NCI-H1694 (cell line): ENCODE data around the gene SOX6.

ENCODE experiments used
- DNase-seq: peaks from one replicate; lab custom pipeline; 2025; lab: John Stamatoyannopoulos, UW

The SOX6 gene

DNA sequence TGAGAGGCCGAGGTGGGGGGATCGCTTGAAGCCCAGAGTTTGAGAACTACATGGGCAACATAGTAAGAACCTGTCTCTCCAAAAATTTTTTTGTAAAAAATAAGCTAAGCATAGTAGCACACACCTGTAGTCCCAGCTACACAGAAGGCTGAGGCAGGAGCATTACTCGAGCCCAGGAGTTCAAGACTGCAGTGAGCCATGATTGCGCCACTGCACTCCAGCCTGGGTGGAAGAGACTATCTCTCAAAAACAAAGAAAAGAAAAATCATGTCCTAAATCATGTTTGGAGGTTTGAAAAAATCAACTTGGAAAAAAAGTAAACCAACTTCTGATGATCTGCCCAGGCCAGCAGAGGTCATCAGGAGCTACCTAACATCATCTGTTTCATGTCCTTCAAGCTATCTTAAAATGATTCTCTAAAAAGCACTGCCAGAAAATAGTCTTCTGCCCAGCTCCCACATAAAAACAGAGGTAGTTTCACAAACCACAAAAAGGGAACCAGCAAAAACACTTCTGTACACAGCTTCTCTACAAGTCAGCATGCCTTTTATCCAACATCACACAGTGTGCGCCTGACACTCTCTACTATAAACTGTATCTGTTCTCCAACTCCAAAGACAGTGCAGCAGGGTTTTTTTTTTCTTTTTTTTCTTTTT lies 165.0 kb downstream of the SOX6 start:
- DNase-seq, result no peak

DNA sequence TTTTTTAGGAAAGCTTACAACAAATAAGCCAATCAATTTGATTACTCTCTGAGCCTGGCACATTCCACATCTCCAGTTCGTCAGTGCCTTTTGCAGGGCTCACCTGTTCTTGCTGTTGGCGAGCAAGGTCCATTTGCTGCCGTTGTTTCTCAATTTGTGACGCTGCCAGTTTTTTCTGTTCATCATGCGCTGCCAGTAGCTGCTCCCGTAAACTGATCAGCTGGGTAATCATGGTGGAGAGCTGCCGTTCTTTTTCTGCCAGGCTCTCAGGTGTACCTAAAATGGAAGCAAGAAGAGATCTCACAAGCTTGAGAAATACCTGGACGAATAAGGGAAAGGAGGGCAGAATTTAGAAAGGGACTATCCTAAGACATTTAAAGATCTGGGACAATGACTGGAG lies 169.7 kb downstream of the SOX6 start:
- DNase-seq, result no peak

DNA sequence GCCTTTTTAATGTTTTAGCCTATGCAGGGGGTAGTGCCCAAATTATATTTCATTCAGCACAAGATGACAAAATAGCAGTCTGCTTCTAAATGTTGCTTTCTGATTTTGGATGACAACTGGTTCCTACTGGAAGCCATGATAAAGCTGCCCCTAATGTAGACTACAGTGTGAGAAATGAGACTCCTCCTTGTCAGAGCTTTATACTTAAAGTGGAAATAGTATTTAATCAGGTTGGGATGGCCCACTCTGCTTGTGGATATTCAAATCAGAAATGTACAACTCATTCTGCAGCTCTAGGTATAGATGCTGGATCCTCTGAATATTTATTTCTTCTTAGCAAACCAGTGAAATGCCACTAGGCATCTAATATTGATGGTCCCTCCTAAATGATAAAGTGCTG lies 171.3 kb downstream of the SOX6 start:
- DNase-seq, result no peak

DNA sequence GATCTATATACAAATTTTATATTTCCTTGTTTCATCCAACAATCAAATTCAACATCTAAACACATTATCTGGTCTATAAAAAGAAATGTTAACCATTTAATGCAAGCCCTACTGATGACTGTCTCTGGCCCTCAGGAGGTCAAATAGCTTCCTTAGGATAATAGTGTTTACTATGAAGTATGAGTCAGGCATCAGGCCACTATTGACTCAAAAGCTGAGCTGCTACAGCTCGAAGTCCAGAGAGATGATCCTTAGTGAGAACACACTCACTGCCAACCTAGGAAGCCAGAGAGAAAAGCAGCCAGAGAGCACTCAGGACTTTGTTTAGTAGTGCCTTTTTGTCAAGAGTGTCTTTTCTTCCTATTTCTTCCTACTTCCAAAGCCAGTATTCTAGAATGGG lies 171.8 kb downstream of the SOX6 start:
- DNase-seq, result no peak

DNA sequence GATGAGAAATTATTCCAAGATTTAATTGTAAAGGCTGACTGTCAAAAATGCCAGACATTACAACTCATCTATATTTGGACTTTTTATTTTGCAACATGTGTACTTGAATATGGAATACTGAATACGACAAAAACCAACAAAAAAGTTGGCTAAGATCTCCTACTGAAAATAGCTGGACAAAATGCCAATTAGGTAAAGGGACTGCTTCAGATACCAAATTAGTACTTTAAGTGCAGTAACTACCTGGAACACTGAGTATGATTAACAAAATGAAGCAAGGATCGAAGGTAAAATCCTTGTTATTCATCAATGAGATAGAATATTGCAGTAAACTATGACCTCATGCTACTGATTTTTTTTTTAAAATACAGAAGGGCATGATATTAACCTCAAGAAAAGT lies 173.8 kb downstream of the SOX6 start:
- no peak for DNase-seq

DNA sequence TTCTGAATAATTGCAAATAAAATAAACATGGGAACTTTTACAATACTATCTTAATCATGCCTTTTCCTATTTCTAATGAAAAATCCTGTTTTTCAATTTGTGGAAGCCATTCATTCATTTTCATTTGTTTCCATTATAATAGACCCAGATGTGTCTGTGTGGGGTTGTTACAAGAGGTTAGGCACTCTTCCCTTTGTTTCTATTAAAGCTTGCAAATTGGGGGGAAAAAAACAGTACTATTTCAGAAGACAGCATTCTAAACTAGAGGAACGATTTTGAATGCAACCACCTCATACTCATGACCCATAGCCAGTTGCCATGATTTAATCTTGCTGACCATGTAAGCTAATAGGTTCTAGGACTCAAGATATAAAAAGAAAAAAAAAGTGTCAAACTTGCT lies 175.5 kb downstream of the SOX6 start:
- no peak for DNase-seq

DNA sequence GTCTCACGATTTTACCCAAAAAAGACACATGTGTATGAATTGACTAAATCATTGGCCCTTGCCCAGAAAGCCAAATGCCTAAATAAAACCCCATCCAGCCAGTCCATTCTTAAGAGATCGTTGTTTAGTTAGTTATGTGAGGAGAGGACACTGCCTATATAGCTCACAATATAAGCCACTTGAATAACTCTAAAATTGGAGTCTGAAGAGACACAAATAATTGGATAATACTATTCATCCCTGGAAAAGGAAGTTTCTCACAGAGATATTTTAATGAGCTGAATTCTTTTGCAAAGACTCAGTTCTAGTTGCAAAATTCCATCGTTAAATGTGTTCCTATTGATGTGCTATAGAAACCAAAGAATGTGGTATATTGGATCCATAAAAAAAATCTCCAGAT lies 176.7 kb downstream of the SOX6 start:
- DNase-seq, result no peak

DNA sequence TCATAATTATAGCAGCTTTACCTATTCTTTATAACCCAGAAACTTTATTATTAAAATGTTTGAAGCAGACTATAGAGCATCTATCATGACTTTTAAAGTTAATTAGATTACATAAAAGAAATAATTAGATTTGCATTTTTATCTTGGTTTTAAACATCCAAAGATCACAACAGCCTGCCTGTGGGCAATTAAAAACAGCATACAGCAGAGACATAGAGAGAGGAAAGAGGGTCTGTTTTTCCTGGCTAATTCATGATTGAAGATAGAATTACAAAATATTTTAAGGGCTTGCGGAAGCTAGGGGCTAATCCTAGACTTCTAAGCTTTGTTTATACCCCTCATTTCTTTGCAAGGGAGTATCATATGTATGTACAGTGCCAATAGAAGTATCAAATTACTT lies 178.1 kb downstream of the SOX6 start:
- no peak for DNase-seq

DNA sequence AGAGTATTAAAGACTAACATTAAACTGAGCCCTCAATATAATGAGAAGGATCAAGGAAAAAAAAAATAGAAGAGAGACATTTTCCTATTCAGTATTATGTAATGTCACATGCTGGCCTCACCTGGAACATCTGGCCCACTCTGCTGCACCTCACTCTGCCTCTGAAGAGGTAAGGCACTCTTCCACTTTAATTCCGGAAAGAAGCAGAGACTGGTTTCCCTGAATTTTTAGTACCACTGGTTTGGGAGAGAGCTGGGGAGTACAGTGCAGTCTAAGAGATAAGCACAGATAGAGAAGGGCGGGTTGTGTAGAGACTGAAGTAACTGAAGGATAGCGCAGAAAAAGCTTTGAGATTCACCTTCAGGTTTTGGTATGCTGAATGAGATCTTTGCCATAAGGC lies 178.7 kb downstream of the SOX6 start:
- no peak for DNase-seq

DNA sequence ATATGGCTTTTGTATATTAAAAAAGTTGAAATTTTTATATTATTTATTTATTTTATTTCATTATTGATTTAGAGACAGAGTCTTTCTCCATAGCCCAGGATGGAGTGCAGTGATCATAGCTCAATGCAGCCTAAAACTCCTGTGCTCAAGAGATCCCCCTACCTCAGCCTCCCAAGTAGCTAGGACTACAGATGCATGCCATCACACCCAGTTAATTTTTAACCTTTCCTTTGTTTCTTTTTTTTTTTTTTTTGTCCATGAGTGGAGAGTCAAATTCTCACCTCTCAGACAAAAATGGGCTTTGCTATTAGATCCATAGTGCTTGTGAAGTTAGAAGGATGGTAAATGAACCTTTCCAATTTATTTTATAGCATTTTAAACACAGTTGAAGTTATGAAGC lies 182.5 kb downstream of the SOX6 start:
- DNase-seq, result no peak

DNA sequence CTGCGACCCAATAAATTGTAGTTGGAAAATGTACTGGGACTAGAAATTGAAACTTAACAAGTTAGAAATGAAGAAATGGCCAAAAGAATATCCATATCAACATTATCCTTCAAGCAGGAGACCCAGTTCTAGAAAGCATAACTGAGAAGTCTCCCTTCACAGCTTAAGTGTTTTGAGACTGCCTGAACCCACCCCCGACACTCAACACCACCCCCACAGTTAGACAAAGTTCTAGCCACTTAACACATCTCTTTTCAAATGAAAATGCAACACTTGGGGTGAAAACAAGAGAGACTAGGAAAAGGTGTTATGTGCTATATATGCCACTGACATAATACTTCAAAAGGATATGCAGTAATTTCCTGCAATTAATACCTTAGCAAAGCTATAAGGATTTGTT lies 184.5 kb downstream of the SOX6 start:
- no peak for DNase-seq

DNA sequence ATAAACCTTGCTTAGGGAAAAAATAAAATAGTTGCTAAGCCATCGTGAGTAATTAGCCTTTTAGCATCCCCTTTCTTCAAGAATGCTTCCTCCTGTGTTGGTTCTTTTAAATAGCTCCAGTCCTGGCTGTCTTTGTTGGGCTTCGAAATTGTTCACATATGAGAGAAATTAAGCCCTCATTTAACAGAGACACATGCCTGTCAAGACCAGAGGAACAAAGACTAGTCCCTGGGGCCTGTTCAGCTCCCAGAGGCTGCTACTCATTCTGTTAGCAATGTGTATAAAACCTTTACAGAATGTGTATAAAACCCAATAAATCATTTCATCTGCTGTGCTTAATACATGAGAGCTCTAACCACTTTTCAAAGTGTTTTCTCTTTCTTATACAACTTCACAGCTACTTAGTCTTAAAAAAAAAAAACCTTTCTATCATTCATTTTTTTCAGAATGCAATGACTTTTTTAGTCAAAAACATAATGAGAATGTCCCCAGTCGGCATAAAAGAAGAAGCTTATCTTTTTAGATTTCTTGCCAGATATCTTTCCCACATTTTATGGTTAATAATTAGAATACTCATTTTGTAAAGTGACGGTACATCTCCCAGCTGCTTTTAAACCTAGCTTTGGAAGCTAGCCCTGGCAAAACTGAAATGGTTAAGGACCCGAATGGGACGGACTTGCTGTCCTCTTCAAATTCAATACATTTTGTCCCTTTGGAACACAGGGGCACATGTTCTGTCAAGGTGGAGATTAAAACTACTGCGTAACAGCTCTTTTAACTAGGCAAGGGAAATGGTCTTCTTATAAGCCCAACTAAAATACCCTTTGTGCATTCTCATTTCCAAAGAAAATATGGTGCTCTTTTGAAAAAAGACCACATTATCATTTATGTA lies 186.1 kb downstream of the SOX6 start:
- no peak for DNase-seq

DNA sequence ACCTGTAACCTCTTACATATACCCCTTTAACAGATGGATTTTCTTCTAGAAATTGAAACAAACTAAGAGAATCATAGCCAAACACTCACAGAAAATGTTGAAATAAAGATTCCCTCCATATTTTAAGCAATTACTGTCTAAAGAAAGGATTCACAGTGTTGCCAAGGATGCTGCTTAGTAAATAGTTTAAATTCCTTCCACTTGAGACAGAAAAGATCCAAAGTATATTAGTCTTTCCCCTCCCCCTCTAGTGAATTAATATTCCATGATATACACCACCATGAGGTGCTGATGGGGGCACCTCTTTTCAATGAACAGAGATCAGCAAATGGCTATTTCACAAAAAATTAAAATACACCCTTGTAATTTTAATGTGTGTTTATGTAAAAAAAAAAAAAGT lies 186.8 kb downstream of the SOX6 start:
- DNase-seq, result no peak

DNA sequence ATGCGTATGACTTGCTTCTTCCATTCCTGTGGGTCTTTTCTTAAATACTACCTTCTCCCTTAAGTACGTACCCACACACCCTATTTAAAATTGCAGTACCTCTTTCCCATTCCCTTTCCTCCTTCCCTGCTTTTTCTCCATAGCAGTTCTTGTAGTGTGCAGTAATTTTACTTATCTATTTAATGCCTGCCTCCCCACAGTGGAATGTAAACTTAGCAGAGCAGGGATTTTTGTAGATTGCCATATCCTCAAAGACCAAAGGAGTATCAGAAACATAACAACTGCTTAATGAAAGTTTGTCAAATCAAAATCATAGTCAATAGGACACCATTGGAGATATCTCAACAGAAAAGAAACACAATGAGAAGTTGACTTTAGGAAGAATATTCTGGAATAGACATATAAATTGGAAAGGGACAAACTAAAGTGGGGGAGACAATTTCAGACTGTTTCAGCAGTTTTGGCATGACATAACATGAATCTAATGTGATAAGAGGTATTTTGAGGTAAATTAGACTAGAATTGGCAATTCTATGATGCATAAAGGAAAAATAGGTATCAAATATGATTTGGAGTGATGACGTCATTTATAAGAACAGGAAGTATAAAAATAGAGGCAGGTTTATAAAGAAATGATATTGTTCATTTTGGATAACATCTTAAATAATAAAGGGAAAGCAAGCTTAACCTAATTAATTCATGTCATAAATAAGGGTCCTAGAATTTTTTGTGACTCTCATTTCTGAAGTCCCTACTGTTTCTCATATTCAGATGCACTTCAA lies 188.4 kb downstream of the SOX6 start:
- no peak for DNase-seq

DNA sequence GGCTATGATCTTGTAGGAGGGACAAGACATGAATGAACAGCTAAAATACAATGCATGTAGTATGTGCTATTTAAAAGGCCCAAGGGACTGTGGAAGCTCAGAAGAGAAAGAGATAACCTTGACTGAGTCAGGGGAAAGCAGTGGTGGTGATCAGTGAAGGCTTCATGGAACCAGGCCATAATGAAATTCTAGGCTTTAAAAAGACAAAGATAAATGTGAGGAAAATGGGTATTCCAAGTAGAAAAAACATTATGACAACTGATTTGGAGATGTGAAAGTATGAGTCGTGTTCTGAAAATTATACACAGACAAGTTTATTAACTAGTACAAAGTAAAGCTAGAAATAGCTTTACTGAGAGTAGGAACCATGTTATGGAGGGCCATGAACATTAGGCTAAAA lies 189.8 kb downstream of the SOX6 start:
- DNase-seq, result no peak

DNA sequence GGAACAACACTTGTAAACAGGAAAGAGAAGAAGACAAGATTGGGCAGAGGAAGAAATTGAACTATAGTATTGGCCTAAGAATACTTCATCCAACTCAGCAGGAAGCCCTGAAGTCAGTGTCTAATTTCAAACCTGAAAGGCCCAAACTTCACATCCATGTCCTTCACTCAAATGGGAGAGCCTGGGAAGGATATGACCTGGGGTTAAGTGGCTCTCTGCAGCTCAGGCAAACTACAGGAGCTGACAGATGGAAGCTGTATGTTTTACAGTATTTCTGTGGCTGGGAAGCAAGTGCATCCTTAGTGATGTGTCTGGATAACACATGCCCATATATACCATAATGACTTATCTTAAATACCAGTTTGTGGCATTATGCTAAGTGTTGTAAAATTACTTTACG lies 196.2 kb downstream of the SOX6 start:
- DNase-seq, result no peak

DNA sequence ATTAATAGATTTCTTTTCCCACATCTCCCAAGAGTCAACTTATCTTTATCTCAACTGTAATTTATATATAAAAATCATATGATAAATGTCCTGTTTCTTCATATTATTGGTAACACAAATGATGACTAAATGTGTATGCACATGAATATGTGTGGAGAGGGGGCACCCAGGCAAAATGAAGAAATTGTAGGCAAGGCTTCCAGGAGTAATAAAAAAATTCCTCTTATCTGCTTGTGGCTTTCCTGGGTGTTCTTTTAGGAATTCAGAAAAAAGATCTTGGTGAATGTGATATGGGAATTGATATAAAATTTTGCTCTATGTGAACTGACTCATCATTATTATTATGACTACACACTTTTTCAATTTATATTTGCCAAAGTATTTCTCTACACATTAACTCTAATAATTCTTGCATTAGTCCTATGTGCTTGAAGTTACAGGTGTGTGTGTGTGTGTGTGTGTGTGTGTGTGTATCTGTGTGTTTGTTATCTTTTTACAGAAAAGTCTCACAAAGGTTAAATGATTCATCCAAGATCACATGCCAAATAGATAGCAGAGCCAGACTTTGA lies 197.8 kb downstream of the SOX6 start:
- no peak for DNase-seq

DNA sequence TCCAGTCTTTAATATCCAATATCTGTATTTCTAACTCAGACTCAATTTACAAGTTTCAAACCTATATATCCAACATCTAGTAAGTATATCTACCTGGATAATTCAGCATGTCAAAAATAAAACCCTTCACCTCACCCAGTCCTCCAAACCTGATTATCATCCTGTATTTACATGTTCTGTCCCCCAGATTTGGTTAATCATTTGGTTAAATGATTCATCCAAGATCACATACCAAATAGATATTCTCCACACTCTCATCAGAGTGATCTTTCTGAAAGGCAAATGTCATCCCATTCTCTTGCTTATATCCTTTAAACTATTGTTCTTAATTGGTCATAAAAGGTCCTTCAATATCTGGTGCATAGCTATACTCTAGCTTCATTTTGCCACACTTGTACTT lies 199.0 kb downstream of the SOX6 start:
- no peak for DNase-seq

DNA sequence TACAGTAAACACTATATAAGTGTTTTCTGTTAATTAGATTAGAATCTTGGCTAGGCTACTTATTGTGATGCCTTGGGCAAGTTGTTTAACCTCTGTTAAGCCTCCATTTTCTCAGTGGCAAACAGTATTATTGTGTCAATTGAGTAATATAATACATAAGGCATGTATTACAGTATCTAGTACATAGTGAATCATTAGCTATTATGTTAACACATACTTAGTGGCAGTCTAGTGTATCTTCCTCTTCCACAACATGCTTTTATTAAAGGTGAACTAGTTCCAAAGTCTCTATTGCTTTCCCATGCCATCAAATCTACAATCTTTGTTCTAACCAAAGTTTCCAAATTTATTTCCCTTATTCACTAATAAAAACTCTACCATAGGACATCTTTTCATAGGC lies 200.9 kb downstream of the SOX6 start:
- DNase-seq, result no peak

DNA sequence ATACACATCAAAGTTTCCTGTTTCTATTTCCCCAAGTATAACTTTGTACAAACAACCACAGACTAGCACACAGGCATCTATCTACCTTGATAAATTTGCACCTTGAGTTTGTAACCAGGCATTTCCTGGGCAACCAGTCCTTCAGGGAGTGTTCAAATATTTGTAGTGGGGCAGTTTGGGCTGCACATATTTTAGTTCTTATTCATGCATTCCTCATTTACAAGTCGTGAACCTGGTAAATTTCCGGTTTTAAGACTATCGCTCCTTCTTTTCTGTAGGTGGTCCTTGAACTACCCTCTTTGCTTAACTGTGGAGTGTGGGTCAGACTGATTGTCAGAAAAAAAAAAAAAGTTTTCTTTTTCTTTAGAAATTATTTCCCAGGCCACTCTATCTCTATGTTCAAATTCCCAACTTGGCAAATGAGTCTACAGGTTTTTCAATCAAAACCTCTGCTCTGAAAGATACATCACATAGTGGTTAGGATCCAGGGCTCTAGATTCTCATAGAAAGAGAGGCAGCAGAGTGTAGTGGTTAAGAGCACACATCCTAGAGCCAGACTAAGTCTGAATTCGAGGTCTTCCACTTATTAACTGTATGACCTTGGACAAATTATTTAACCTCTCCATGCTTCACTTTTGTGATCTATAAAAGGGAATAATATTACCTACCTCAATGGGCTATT lies 201.5 kb downstream of the SOX6 start:
- no peak for DNase-seq

DNA sequence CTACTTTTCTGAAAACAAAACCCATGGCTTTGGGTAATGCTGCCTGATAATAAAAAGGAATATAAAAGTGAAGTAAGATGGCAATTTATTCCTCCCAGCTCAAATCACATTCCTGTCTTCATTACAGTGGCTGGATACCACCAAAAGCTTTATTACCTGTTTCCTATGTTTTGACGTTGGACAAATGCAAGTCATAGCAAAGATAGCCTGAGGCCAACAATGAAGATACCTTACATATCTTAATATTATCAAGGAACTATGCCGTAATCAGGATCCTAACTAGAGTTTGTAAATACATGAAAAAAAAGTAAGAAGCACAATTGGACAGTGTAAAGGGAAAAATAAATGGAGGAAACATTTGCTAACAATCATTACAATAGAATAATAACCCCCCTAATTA lies 202.4 kb downstream of the SOX6 start:
- no peak for DNase-seq

DNA sequence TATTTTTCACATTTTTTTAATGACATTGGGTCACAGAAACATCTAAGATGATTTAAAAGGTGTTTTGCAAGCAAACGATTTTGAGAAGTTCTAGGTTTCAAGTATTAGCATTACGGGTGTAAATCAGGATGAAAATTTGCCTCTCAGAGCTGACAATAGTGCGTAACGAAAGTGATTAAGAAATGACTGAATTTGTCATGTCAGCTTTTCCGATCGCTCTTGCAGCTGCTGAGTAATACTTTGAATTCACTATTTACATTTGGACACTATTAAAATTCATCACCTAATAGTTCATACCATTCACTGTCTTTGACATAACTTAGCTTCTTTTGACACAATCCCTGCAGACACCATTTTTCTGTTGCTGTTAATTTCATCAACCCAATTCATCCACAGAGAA lies 205.2 kb downstream of the SOX6 start:
- no peak for DNase-seq
